Measurements from ENCODE around the gene RGS3.

DNA sequence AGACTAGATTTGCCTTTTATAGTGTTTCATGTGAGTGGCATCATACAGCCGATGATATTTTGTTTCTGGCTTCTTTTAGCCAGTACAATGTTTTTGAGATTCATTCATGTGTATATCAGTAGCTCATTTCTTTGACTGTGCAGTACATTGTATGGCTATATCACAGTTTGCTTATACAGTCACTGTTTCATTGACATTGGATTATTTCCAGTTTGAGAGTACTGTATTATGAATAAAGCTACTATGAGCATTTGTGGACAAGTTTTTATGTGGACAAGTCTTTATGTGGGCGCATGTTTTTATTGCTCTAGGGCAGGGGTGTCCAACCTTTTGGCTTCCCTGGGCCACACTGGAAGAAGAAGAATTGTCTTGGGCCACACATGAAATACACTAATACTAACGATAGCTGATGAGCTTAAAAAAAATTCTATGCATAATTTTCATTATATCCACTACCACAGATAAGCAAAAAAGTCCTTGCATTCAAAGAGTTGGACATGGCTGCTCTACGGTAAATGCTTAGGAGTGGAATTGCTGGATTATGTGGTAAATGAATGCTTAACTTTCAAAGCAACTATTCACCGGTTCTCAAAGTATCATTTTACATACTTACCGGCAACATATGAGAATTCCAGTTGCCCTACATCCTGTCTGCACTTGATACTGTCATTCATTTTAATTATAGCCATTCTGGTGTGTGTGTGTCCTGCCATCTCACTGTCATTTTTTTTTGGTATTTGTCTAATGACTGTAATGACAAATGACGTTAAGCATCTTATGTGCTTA is 177.8 kb downstream of the RGS3 start:
- TF ChIP-seq CTCF (IDR thresholded peaks at IDR 0.05) (no peak), POLR2A (IDR thresholded peaks at IDR 0.05) (no peak)
